ENCODE measurements around the gene ARG1.
"Not testable (repeated sequence)": the region's sequence is repeated elsewhere in the genome, so short reads cannot be mapped to it uniquely, and the experiment has no call there.

ARG1 gene

GRCh38 chr6:131572686-131573415 lies at the start of gene ARG1:
ARG1 (plus strand) TSS chr6:131573226; CDS start chr6:131573283, 57 bp downstream.
- Histone ChIP-seq H3K4me1 (ENCODE audit: control insufficient read depth, insufficient read depth, low read length) (no peaks in the 10 kb centered on the region), H3K4me3 (ENCODE audit: low read length) (no peak within 1 kb of the TSS), H3K9ac (ENCODE audit: low read length) (no peak within 1 kb of the TSS), H3K9me3 (ENCODE audit: control insufficient read depth, low read length) (no peaks in the 10 kb centered on the region), H3K27me3 (ENCODE audit: control insufficient read depth, insufficient read depth, low read length) (no peaks in the 10 kb centered on the region), H3K36me3 (ENCODE audit: control insufficient read depth, insufficient read depth, low read length) (no peaks in the 10 kb centered on the region)

GRCh38 chr6:131523988-131524673 lies 48.9 kb upstream of the ARG1 start:
- Histone ChIP-seq H3K4me1 (ENCODE audit: control insufficient read depth, insufficient read depth, low read length) (no peaks in the 10 kb centered on the region), H3K9ac (ENCODE audit: low read length) (no peak overlapping the region), H3K36me3 (ENCODE audit: control insufficient read depth, insufficient read depth, low read length) (no peaks in the 10 kb centered on the region), H3K4me3 (ENCODE audit: low read length) (no peak overlapping the region), H3K9me3 (ENCODE audit: control insufficient read depth, low read length) (no peaks in the 10 kb centered on the region), H3K27me3 (ENCODE audit: control insufficient read depth, insufficient read depth, low read length) (no peaks in the 10 kb centered on the region)

- Histone ChIP-seq H3K4me1 (ENCODE audit: control insufficient read depth, insufficient read depth, low read length) (no peaks in the 10 kb centered on the region), H3K9ac (ENCODE audit: low read length) (no peak overlapping the region), H3K4me3 (ENCODE audit: low read length) (no peak overlapping the region), H3K36me3 (ENCODE audit: control insufficient read depth, insufficient read depth, low read length) (no peaks in the 10 kb centered on the region), H3K9me3 (ENCODE audit: control insufficient read depth, low read length) (no peaks in the 10 kb centered on the region), H3K27me3 (ENCODE audit: control insufficient read depth, insufficient read depth, low read length) (no peaks in the 10 kb centered on the region)
These were observed 48.2 kb upstream of the ARG1 start for GRCh38 chr6:131524695-131525336.

- not testable (repeated sequence) for H3K4me3 ChIP-seq (ENCODE audit: low read length); H3K36me3 ChIP-seq (ENCODE audit: control insufficient read depth, insufficient read depth, low read length); H3K9me3 ChIP-seq (ENCODE audit: control insufficient read depth, low read length); H3K4me1 ChIP-seq (ENCODE audit: control insufficient read depth, insufficient read depth, low read length); H3K9ac ChIP-seq (ENCODE audit: low read length); H3K27me3 ChIP-seq (ENCODE audit: control insufficient read depth, insufficient read depth, low read length)
These were observed 42.1 kb upstream of the ARG1 start for GRCh38 chr6:131530936-131531335.

GRCh38 chr6:131531681-131532080 lies 41.3 kb upstream of the ARG1 start:
- not testable (repeated sequence) for H3K4me3 ChIP-seq (ENCODE audit: low read length); H3K27me3 ChIP-seq (ENCODE audit: control insufficient read depth, insufficient read depth, low read length); H3K36me3 ChIP-seq (ENCODE audit: control insufficient read depth, insufficient read depth, low read length); H3K9me3 ChIP-seq (ENCODE audit: control insufficient read depth, low read length); H3K9ac ChIP-seq (ENCODE audit: low read length); H3K4me1 ChIP-seq (ENCODE audit: control insufficient read depth, insufficient read depth, low read length)

GRCh38 chr6:131532580-131533039 lies 40.4 kb upstream of the ARG1 start:
- no peak overlapping the region for H3K4me3 ChIP-seq (ENCODE audit: low read length)
- no peaks in the 10 kb centered on the region for H3K27me3 ChIP-seq (ENCODE audit: control insufficient read depth, insufficient read depth, low read length)
- no peak overlapping the region for H3K9ac ChIP-seq (ENCODE audit: low read length)

GRCh38 chr6:131538615-131539014 lies 34.4 kb upstream of the ARG1 start:
- H3K27me3 ChIP-seq (ENCODE audit: control insufficient read depth, insufficient read depth, low read length); H3K4me3 ChIP-seq (ENCODE audit: low read length); H3K4me1 ChIP-seq (ENCODE audit: control insufficient read depth, insufficient read depth, low read length); H3K9ac ChIP-seq (ENCODE audit: low read length); H3K36me3 ChIP-seq (ENCODE audit: control insufficient read depth, insufficient read depth, low read length); H3K9me3 ChIP-seq (ENCODE audit: control insufficient read depth, low read length): not testable (repeated sequence)

More at GRCh38 chr6:131532580-131533039, 40.4 kb upstream of the ARG1 start:
- H3K36me3 ChIP-seq (ENCODE audit: control insufficient read depth, insufficient read depth, low read length): no peaks in the 10 kb centered on the region
- H3K9me3 ChIP-seq (ENCODE audit: control insufficient read depth, low read length): no peaks in the 10 kb centered on the region
- H3K4me1 ChIP-seq (ENCODE audit: control insufficient read depth, insufficient read depth, low read length): no peaks in the 10 kb centered on the region

GRCh38 chr6:131545317-131545716 lies 27.7 kb upstream of the ARG1 start:
- Histone ChIP-seq H3K4me3 (ENCODE audit: low read length) (no peak overlapping the region), H3K27me3 (ENCODE audit: control insufficient read depth, insufficient read depth, low read length) (no peaks in the 10 kb centered on the region), H3K4me1 (ENCODE audit: control insufficient read depth, insufficient read depth, low read length) (no peaks in the 10 kb centered on the region), H3K9ac (ENCODE audit: low read length) (no peak overlapping the region), H3K9me3 (ENCODE audit: control insufficient read depth, low read length) (no peaks in the 10 kb centered on the region), H3K36me3 (ENCODE audit: control insufficient read depth, insufficient read depth, low read length) (no peaks in the 10 kb centered on the region)

- no peaks in the 10 kb centered on the region for H3K4me1 ChIP-seq (ENCODE audit: control insufficient read depth, insufficient read depth, low read length)
- H3K9me3 ChIP-seq (ENCODE audit: control insufficient read depth, low read length): no peaks in the 10 kb centered on the region
- no peaks in the 10 kb centered on the region for H3K36me3 ChIP-seq (ENCODE audit: control insufficient read depth, insufficient read depth, low read length)
- H3K4me3 ChIP-seq (ENCODE audit: low read length): no peak overlapping the region
- no peaks in the 10 kb centered on the region for H3K27me3 ChIP-seq (ENCODE audit: control insufficient read depth, insufficient read depth, low read length)
- H3K9ac ChIP-seq (ENCODE audit: low read length): no peak overlapping the region
These were observed 25.5 kb upstream of the ARG1 start for GRCh38 chr6:131547488-131547887.

GRCh38 chr6:131548441-131548840 lies 24.6 kb upstream of the ARG1 start:
- H3K36me3 ChIP-seq (ENCODE audit: control insufficient read depth, insufficient read depth, low read length): no peaks in the 10 kb centered on the region

GRCh38 chr6:131549811-131550210 lies 23.2 kb upstream of the ARG1 start:
- H3K9me3 ChIP-seq (ENCODE audit: control insufficient read depth, low read length): no peaks in the 10 kb centered on the region
- no peaks in the 10 kb centered on the region for H3K4me1 ChIP-seq (ENCODE audit: control insufficient read depth, insufficient read depth, low read length)
- H3K4me3 ChIP-seq (ENCODE audit: low read length): no peak overlapping the region
- H3K27me3 ChIP-seq (ENCODE audit: control insufficient read depth, insufficient read depth, low read length): no peaks in the 10 kb centered on the region
- no peaks in the 10 kb centered on the region for H3K36me3 ChIP-seq (ENCODE audit: control insufficient read depth, insufficient read depth, low read length)
- H3K9ac ChIP-seq (ENCODE audit: low read length): no peak overlapping the region

More at GRCh38 chr6:131548441-131548840, 24.6 kb upstream of the ARG1 start:
- no peak overlapping the region for H3K4me3 ChIP-seq (ENCODE audit: low read length)
- no peaks in the 10 kb centered on the region for H3K9me3 ChIP-seq (ENCODE audit: control insufficient read depth, low read length)
- H3K9ac ChIP-seq (ENCODE audit: low read length): no peak overlapping the region
- no peaks in the 10 kb centered on the region for H3K27me3 ChIP-seq (ENCODE audit: control insufficient read depth, insufficient read depth, low read length)
- no peaks in the 10 kb centered on the region for H3K4me1 ChIP-seq (ENCODE audit: control insufficient read depth, insufficient read depth, low read length)

- Histone ChIP-seq H3K9ac (ENCODE audit: low read length) (no peak overlapping the region), H3K4me3 (ENCODE audit: low read length) (no peak overlapping the region), H3K4me1 (ENCODE audit: control insufficient read depth, insufficient read depth, low read length) (no peaks in the 10 kb centered on the region), H3K27me3 (ENCODE audit: control insufficient read depth, insufficient read depth, low read length) (no peaks in the 10 kb centered on the region), H3K9me3 (ENCODE audit: control insufficient read depth, low read length) (no peaks in the 10 kb centered on the region), H3K36me3 (ENCODE audit: control insufficient read depth, insufficient read depth, low read length) (no peaks in the 10 kb centered on the region)
These were observed 21.1 kb upstream of the ARG1 start for GRCh38 chr6:131551902-131552301.

Measured in mucosa of stomach (tissue), 1 donor.